Fibroblast of lung (primary cell): ENCODE measurements around the gene RBBP6. TPM values are rescaled to one million over a fixed set of nuclear protein-coding genes. Genes with fewer than 3 reads are reported as not detected.
A peak's percentile ranks its signal among the peaks of the same experiment; 100 is the strongest.

Experiments used
- DNase-seq, 2 donors: peaks; one replicate each; pipeline versions ENCODE4 v3.0.0 to v3.0.0-alpha.2; 2010; ENCODE audit warnings: low read depth in 2 of 2
- H2AFZ ChIP-seq: 2 replicates; pipeline ENCODE4 v1.5.1; 2012; ENCODE audit warnings: low read length, control low read depth, inconsistent platforms
- H3K27ac ChIP-seq: 2 replicates; pipeline ENCODE4 v1.5.1; 2011; ENCODE audit warnings: low read length, control low read depth; ENCODE audit not compliant: insufficient read depth
- H3K27me3 ChIP-seq: 2 replicates; pipeline ENCODE4 v1.5.1; 2011; ENCODE audit warnings: mild to moderate bottlenecking, low read length; ENCODE audit not compliant: control insufficient read depth, insufficient read depth
- H3K36me3 ChIP-seq: 2 replicates; pipeline ENCODE4 v1.5.1; 2011; ENCODE audit warnings: low read length; ENCODE audit not compliant: control insufficient read depth, insufficient read depth
- H3K4me1 ChIP-seq: 2 replicates; pipeline ENCODE4 v1.5.1; 2011; ENCODE audit warnings: low read length; ENCODE audit not compliant: control insufficient read depth, insufficient read depth; ENCODE audit errors: extremely low read depth
- H3K4me2 ChIP-seq: 2 replicates; pipeline ENCODE4 v1.5.1; 2011; ENCODE audit warnings: low read length, control low read depth; ENCODE audit not compliant: insufficient read depth; ENCODE audit errors: extremely low read depth
- H3K4me3 ChIP-seq, 4 experiments: fragments of 200-600 bp in 1 of 4; sonication (generic) in 1 of 4; replicated peaks in 1 of 4; 2 replicates each; pipeline ENCODE4 v1.5.1; 2011 to 2016; ENCODE audit warnings: low read length in 4 of 4, low read depth in 3 of 4, mild to moderate bottlenecking in 3 of 4, control low read depth in 2 of 4, inconsistent platforms in 1 of 4, mixed read lengths in 1 of 4; ENCODE audit not compliant: insufficient read depth in 1 of 4; ENCODE audit errors: control extremely low read depth in 1 of 4
- H3K79me2 ChIP-seq: 2 replicates; pipeline ENCODE4 v1.5.1; 2012; ENCODE audit warnings: mild to moderate bottlenecking, low read length, inconsistent platforms; ENCODE audit not compliant: control insufficient read depth, insufficient read depth
- H3K9ac ChIP-seq: 2 replicates; pipeline ENCODE4 v1.5.1; 2011; ENCODE audit warnings: mild to moderate bottlenecking, low read length, control low read depth; ENCODE audit not compliant: insufficient read depth
- H3K9me3 ChIP-seq: 2 replicates; pipeline ENCODE4 v1.5.1; 2012; ENCODE audit warnings: low read depth, low read length; ENCODE audit not compliant: control insufficient read depth, insufficient read depth
- H4K20me1 ChIP-seq: 2 replicates; pipeline ENCODE4 v1.5.1; 2011; ENCODE audit warnings: low read length; ENCODE audit not compliant: control insufficient read depth, insufficient read depth; ENCODE audit errors: extremely low read depth
- EZH2 ChIP-seq: IDR thresholded peaks from 2 replicates; pipeline ENCODE4 v1.5.1; 2012; ENCODE audit warnings: low read length, control low read depth, mild to moderate bottlenecking; ENCODE audit errors: missing control alignments
- polyA plus RNA-seq, 2 donors: library from polyadenylated mRNA; depleted of rRNA in 1 of 2; stranded (reverse) in 1 of 2; unstranded in 1 of 2; fragments of >200 nt; gene quantifications; 2 replicates each; pipeline ENCODE4 v1.2.1, GENCODE V29; 2011 to 2012; ENCODE audit warnings: missing spikeins in 1 of 2
- total RNA-seq: library from RNA; depleted of rRNA; stranded (reverse); fragments of >200 nt; gene quantifications from 2 replicates; pipeline ENCODE4 v1.2.1, GENCODE V29; 2014
- TF ChIP-seq, protein P1 (sequence below), 2 donors: IDR thresholded peaks in 1 of 2; conservative IDR thresholded peaks in 1 of 2; 1 replicate in 1 of 2; 2 replicates in 1 of 2; pipeline ENCODE4 v1.5.1; 2011 to 2012; ENCODE audit warnings: low read length in 2 of 2, control low read depth in 1 of 2, inconsistent platforms in 1 of 2, low read depth in 1 of 2, mild to moderate bottlenecking in 1 of 2

Gene RBBP6
- total and polyA plus RNA-seq, 2 donors (not counting 1 experiment from before 2014, with no cell fraction given): 16.8 to 26.4 TPM

DNA sequence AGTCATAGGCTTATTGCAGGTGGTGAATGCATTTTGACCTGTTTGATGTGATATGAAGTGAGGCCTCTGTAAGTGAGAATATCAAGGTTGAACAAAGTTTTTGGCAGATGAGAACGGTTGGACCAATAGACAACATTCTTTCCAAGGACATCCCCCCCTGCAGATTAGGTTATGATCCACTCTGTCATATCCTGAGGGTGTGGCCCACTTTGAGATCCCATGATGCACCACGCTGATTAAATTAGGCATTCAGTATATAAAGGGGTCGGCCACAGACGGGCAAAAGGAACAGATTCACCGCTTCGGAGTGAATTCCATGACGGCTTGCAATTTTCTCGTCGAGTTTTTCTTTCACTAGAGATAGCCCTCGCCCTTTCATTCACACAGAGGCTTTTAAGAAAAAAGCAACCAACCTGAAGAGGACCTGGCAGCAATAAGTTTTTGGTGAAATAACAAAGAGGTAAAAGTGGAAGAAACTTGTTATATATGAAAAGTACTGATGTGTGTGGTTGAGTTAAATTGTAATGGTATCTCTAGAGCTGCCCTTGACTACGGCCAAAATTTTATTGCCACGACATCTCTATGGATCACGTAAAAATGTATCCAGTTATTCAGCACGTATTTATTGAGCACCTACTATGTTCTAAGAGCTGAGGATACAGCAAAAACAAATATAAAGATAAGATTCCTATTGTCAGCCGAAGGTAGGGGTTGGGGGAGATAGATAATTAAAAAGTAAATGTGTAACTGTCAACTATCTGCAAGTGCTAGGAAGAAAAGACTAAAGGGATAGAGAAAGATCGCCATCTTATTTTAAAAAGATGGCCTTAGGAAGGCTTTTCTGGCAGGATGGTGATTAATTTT lies 1.7 kb upstream of the RBBP6 start:
- TF ChIP-seq, protein P1, sequence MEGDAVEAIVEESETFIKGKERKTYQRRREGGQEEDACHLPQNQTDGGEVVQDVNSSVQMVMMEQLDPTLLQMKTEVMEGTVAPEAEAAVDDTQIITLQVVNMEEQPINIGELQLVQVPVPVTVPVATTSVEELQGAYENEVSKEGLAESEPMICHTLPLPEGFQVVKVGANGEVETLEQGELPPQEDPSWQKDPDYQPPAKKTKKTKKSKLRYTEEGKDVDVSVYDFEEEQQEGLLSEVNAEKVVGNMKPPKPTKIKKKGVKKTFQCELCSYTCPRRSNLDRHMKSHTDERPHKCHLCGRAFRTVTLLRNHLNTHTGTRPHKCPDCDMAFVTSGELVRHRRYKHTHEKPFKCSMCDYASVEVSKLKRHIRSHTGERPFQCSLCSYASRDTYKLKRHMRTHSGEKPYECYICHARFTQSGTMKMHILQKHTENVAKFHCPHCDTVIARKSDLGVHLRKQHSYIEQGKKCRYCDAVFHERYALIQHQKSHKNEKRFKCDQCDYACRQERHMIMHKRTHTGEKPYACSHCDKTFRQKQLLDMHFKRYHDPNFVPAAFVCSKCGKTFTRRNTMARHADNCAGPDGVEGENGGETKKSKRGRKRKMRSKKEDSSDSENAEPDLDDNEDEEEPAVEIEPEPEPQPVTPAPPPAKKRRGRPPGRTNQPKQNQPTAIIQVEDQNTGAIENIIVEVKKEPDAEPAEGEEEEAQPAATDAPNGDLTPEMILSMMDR (conservative IDR thresholded peaks at IDR 0.05 in 1 of 2, IDR thresholded peaks at IDR 0.05 in 1 of 2; ENCODE audit: low read depth in 1 of 2, low read length in 2 of 2): no peak
- no peak for TF ChIP-seq EZH2
- Histone ChIP-seq H3K9ac (no peak overlapping the region), H3K27me3 (no peaks in the 10 kb centered on the region), H3K4me3 (no peak overlapping the region), H3K36me3 (no peaks in the 10 kb centered on the region), H4K20me1 (peaks cover 6% of the 10 kb centered on the region), H2AFZ (no peak overlapping the region), H3K9me3 (no peaks in the 10 kb centered on the region), H3K4me2 (no peak overlapping the region), H3K27ac (no peak overlapping the region), H3K4me1 (no peaks in the 10 kb centered on the region), H3K79me2 (peaks cover 33% of the 10 kb centered on the region)
- DNase-seq: no peak

DNA sequence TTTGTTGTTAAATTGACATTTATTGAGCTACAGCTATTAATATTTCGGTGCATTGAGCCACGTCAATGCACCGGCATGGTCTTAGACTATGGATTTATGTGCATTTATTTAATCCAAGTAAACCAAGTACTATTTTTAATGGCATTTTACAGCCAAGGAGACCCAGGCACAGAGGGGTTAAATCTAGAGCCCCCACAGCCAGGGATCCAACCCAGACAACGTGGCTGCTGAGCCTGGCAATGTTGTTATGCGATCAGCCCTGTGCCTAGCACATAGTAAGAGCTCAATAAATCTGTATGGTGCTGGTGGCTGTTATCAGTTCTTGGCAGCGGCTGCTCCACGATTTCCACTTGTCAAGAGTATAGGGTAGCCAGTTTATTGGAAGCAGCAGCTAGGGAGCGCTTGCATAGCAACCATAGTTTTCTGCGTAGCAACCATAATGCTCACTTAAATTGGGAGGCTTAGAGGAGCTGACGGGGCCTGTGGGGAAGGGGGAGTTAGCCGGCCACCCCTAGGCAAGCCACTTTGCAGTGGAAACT lies 541 bp upstream of the RBBP6 start:
- TF ChIP-seq, protein P1 (conservative IDR thresholded peaks at IDR 0.05 in 1 of 2, IDR thresholded peaks at IDR 0.05 in 1 of 2; ENCODE audit: low read depth in 1 of 2, low read length in 2 of 2): peak in 1 of 2 donors; percentile 41
- TF ChIP-seq EZH2: no peak
- peak overlapping the region; percentile 92 for H2AFZ ChIP-seq
- H3K36me3 ChIP-seq: peaks cover 3% of the 10 kb centered on the region
- H3K9me3 ChIP-seq: no peaks in the 10 kb centered on the region
- peak overlapping the region; percentile 63 to 98 (median 68) for H3K4me3 ChIP-seq
- peaks cover 44% of the 10 kb centered on the region for H3K79me2 ChIP-seq
- peak overlapping the region; percentile 85 for H3K4me2 ChIP-seq
- no peaks in the 10 kb centered on the region for H3K27me3 ChIP-seq
- peak overlapping the region; percentile 100 for H3K9ac ChIP-seq
- peak overlapping the region; percentile 99 for H3K27ac ChIP-seq
- peaks cover 5% of the 10 kb centered on the region for H3K4me1 ChIP-seq
- no peak for DNase-seq
- H4K20me1 ChIP-seq: peaks cover 6% of the 10 kb centered on the region

DNA sequence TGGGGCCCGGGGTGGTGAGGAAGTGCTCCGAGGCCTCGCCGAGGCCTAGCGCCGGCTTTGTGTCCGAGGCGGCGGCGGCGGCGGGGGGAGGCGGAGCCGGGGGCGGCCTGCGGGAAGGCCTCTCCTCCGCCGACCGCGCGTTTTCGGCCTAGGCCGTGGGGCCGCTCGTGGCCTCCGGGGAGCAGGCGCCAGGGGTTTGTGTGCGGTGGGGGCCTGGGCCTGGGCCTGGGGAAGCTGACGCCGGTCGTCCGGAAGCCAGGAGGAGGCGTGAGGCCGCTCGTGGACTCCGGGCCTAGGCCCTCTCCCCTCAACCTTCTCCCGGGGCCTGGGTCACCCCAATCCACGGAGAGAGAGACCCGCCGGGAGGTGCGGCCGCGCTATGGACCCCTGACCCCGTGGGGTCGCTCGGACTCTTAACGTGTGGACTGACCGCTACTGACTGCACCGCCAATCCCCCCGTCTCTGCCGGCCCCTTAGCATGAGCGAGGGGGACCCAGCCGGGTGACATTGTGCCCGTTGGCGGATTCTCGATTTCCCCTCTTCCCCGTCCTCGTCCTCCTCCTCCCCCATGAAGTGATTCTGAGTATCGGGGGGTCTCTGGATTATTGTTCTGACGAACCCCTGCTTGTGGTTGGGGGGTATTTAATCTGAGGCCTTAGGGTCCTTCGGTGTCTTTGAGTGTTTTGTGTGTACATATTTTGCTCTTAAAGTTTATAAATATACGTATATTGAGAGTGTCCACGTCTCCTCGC lies 660 bp downstream of the RBBP6 start:
- Histone ChIP-seq H3K4me2 (peak overlapping the region; percentile 97), H3K27me3 (no peaks in the 10 kb centered on the region), H3K36me3 (peaks cover 4% of the 10 kb centered on the region), H4K20me1 (peaks cover 6% of the 10 kb centered on the region), H3K4me3 (peak overlapping the region; percentile 61 to 98 (median 98)), H3K4me1 (peaks cover 13% of the 10 kb centered on the region), H3K27ac (peak overlapping the region; percentile 99), H3K79me2 (peaks cover 56% of the 10 kb centered on the region), H2AFZ (no peak overlapping the region), H3K9ac (peak overlapping the region; percentile 100), H3K9me3 (no peaks in the 10 kb centered on the region)
- no peak for TF ChIP-seq EZH2
- TF ChIP-seq, protein P1 (conservative IDR thresholded peaks at IDR 0.05 in 1 of 2, IDR thresholded peaks at IDR 0.05 in 1 of 2; ENCODE audit: low read depth in 1 of 2, low read length in 2 of 2): no peak
- peak; percentile 47 to 61 for DNase-seq
